ENCODE measurements around the gene GNA12. TPM values are rescaled to one million over a fixed set of nuclear protein-coding genes. Genes with fewer than 3 reads are reported as not detected.
"Not testable (repeated sequence)": the region's sequence is repeated elsewhere in the genome, so short reads cannot be mapped to it uniquely, and the experiment has no call there.

Gene GNA12
- total RNA-seq, 1 experiment from 2014 or later, result 63.8 TPM

DNA sequence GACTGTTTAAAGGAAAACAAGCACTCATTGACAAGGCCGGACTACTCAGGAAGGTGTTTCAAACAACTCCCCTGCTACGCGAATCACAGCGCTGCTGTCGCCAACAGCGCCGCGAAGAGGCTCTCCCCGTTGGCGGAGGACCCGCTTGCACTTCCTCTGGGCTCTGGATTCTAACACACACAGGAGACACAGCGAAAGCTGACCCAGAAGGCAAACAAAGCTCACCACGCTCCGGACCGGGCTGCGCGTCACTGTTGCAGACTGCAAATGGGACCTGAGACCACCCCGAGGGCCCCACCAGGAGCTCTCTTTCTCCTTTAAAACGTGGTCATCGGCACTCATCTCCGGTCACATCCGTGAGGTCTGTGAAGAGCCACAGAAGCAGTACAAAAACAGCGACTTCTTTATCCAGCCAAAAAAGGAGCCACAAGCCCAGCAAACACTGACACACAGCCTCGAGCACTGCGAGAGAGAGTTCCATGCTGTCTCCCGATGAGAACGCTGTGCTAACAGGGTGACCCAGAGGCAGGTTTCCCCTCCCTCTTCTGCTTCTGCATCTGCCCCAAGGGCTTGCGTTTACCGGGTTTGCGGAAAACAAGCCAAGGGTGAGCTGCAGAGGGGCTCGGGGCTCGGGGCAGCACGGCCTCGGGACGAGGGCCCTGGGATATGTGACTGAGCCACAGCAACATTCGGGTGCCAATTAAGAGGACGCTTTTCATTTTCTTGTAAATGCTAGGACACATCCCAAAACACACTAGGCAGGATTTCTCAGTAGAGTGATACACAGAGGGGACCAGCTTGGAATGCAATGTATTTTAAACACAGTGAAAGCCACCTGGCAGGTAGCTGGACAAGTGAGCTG lies 114.8 kb downstream of the GNA12 start:
- peak in 1 of 2 experiments; percentile 22 for DNase-seq
- no peaks in the 10 kb centered on the region for H3K9me3 Mint-ChIP-seq (ENCODE audit: unreplicated experiment)
- Histone ChIP-seq H3K9me3 (no peaks in the 10 kb centered on the region), H3K27me3 (replicated peaks; ENCODE audit: control insufficient read depth, insufficient read depth, low read length) (no peaks in the 10 kb centered on the region), H3K4me1 (peaks cover 26% of the 10 kb centered on the region), H3K4me3 (ENCODE audit: low read depth, low read length) (no peak overlapping the region), H3K36me3 (ENCODE audit: control insufficient read depth, insufficient read depth, low read length) (peaks cover 2% of the 10 kb centered on the region; the same call in 1 of the 2 replicates)
- TF ChIP-seq, protein P1, sequence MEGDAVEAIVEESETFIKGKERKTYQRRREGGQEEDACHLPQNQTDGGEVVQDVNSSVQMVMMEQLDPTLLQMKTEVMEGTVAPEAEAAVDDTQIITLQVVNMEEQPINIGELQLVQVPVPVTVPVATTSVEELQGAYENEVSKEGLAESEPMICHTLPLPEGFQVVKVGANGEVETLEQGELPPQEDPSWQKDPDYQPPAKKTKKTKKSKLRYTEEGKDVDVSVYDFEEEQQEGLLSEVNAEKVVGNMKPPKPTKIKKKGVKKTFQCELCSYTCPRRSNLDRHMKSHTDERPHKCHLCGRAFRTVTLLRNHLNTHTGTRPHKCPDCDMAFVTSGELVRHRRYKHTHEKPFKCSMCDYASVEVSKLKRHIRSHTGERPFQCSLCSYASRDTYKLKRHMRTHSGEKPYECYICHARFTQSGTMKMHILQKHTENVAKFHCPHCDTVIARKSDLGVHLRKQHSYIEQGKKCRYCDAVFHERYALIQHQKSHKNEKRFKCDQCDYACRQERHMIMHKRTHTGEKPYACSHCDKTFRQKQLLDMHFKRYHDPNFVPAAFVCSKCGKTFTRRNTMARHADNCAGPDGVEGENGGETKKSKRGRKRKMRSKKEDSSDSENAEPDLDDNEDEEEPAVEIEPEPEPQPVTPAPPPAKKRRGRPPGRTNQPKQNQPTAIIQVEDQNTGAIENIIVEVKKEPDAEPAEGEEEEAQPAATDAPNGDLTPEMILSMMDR (IDR thresholded peaks at IDR 0.05; ENCODE audit: insufficient read depth in 1 of 2, low read depth in 1 of 2, low read length in 1 of 2, severe bottlenecking in 1 of 2, unreplicated experiment in 1 of 2), result no peak
- ChIA-PET POLR2A (no interaction called here), CTCF (no interaction called here)
- intact Hi-C loops (cut with micrococcal nuclease; ENCODE audit: unreplicated experiment), result no loop called here
- H3K27me3 Mint-ChIP-seq (ENCODE audit: insufficient read depth, unreplicated experiment), result no peaks in the 10 kb centered on the region
- no TSS peak for BruUV-seq (replicated peaks)
- H3K27ac Mint-ChIP-seq (ENCODE audit: unreplicated experiment), result peak overlapping the region; percentile 69
- H3K4me3 Mint-ChIP-seq (ENCODE audit: unreplicated experiment), result no peak overlapping the region
- peaks cover 23% of the 10 kb centered on the region for H3K4me1 Mint-ChIP-seq (ENCODE audit: low read depth, unreplicated experiment)
- peaks cover 58% of the 10 kb centered on the region for H3K36me3 Mint-ChIP-seq (ENCODE audit: insufficient read depth, unreplicated experiment)

DNA sequence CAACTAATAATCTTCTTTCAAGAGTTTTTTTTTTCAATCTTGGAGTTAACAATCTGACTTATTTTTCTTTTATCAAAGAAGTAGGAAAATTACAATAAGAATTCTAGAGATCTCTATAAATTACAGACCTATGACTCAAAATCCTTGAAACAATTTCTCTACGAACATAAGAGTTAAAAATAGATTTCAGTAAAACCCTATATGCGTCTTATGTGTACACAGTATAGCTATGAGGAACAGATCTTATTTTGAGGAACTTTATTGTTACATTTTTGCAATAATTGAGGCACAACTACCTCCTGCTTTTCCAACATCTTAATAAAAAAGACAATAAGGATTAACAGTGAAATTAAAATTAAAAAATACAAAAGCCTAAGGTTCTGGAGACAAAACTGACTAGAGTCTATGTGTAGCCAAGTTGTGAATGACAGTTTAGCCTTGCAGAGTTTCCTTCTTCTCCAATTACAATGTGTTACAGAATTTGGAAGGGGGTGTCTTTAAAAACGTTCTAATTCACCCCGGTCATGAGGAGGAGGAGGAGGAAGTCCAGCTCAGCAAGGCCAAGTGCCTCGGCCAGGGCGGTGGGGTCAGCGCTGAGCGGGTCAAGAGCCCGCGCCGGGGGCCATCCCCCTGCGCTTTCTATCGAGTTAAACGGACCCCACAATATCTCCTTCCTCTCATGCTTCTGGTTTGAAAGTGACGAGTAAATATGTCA lies 115.6 kb downstream of the GNA12 start:
- Histone ChIP-seq H3K9me3 (no peaks in the 10 kb centered on the region), H3K36me3 (ENCODE audit: control insufficient read depth, insufficient read depth, low read length) (peaks cover 2% of the 10 kb centered on the region; the same call in 1 of the 2 replicates), H3K4me3 (ENCODE audit: low read depth, low read length) (no peak overlapping the region), H3K27me3 (replicated peaks; ENCODE audit: control insufficient read depth, insufficient read depth, low read length) (no peaks in the 10 kb centered on the region), H3K4me1 (peaks cover 18% of the 10 kb centered on the region)
- Mint-ChIP-seq H3K36me3 (ENCODE audit: insufficient read depth, unreplicated experiment) (peaks cover 55% of the 10 kb centered on the region), H3K4me3 (ENCODE audit: unreplicated experiment) (no peak overlapping the region), H3K9me3 (ENCODE audit: unreplicated experiment) (no peaks in the 10 kb centered on the region), H3K27me3 (ENCODE audit: insufficient read depth, unreplicated experiment) (no peaks in the 10 kb centered on the region), H3K4me1 (ENCODE audit: low read depth, unreplicated experiment) (peaks cover 21% of the 10 kb centered on the region), H3K27ac (ENCODE audit: unreplicated experiment) (peak overlapping the region; percentile 69)
- BruUV-seq (replicated peaks), result TSS peak; percentile 27
- DNase-seq, result no peak
- POLR2A ChIA-PET, result no interaction called here
- CTCF ChIA-PET, result no interaction called here
- intact Hi-C loops (cut with micrococcal nuclease; ENCODE audit: unreplicated experiment), result no loop called here
- TF ChIP-seq, protein P1 (IDR thresholded peaks at IDR 0.05; ENCODE audit: insufficient read depth in 1 of 2, low read depth in 1 of 2, low read length in 1 of 2, severe bottlenecking in 1 of 2, unreplicated experiment in 1 of 2), result no peak

DNA sequence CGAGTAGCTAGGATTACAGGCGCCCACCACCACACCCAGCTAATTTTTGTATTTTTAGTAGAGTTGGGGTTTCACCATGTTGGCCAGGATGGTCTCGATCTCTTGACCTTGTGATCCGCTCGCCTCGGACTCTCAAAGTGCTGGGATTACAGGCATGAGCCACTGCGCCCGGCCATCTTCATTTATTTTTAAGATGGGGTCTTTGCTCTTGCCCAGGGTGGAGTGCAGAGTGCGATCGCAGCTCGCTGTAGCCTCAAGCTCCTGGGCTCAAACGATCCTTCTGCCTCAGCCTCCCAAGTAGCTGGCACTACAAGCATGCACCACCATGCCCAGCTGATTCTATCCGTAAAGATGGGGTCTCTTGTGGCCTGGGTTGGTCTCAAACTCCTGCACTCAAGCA lies 116.9 kb downstream of the GNA12 start:
- H3K27ac Mint-ChIP-seq (ENCODE audit: unreplicated experiment); H3K27me3 ChIP-seq (replicated peaks; ENCODE audit: control insufficient read depth, insufficient read depth, low read length); H3K4me1 ChIP-seq; H3K4me3 ChIP-seq (ENCODE audit: low read depth, low read length); BruUV-seq (replicated peaks); POLR2A ChIA-PET; H3K9me3 Mint-ChIP-seq (ENCODE audit: unreplicated experiment); H3K36me3 ChIP-seq (ENCODE audit: control insufficient read depth, insufficient read depth, low read length); H3K27me3 Mint-ChIP-seq (ENCODE audit: insufficient read depth, unreplicated experiment); intact Hi-C loops (cut with micrococcal nuclease; ENCODE audit: unreplicated experiment); H3K4me1 Mint-ChIP-seq (ENCODE audit: low read depth, unreplicated experiment); H3K9me3 ChIP-seq; CTCF ChIA-PET; H3K4me3 Mint-ChIP-seq (ENCODE audit: unreplicated experiment): not testable (repeated sequence)
- H3K36me3 Mint-ChIP-seq (ENCODE audit: insufficient read depth, unreplicated experiment), result peaks cover 48% of the 10 kb centered on the region
- DNase-seq, result peak in 1 of 2 experiments; percentile 9
